Neural cell (in vitro differentiated cells): ENCODE results near the gene FCHO2. TPM values are rescaled to one million over a fixed set of nuclear protein-coding genes. Genes with fewer than 3 reads are reported as not detected.

Experiments
- H2AFZ ChIP-seq: fragments of 200-600, 300-800 bp; sonication (generic), shearing (Covaris generic); 2 replicates; pipeline ENCODE4 v1.6.0; 2014; ENCODE audit warnings: low read depth, mild to moderate bottlenecking, antibody characterized with exemption, low read length, moderate library complexity
- H3F3A ChIP-seq: fragments of 200-600 bp; shearing (Covaris generic); 2 replicates; pipeline ENCODE4 v1.6.1; 2016; ENCODE audit warnings: mild to moderate bottlenecking, moderate library complexity, mixed read lengths, antibody characterized with exemption, low read length; ENCODE audit not compliant: insufficient read depth, poor library complexity, severe bottlenecking
- H3K27ac ChIP-seq: fragments of 200-600, 300-800 bp; sonication (generic), shearing (Covaris generic); 2 replicates; pipeline ENCODE4 v1.5.1; 2014; ENCODE audit warnings: mild to moderate bottlenecking, low read length, moderate library complexity
- H3K27me3 ChIP-seq: fragments of 300-800, 200-600 bp; sonication (generic), shearing (Covaris generic); 2 replicates; pipeline ENCODE4 v1.6.0; 2014; ENCODE audit warnings: mild to moderate bottlenecking, low read depth, low read length, moderate library complexity; ENCODE audit not compliant: insufficient read depth
- H3K36me3 ChIP-seq: fragments of 300-800, 200-600 bp; sonication (generic), shearing (Covaris generic); 2 replicates; pipeline ENCODE4 v1.5.1; 2014; ENCODE audit warnings: mild to moderate bottlenecking, antibody characterized with exemption, low read length, moderate library complexity; ENCODE audit not compliant: insufficient read depth
- H3K4me2 ChIP-seq: fragments of 300-800, 200-600 bp; sonication (generic), shearing (Covaris generic); 2 replicates; pipeline ENCODE4 v1.6.0; 2014; ENCODE audit warnings: mild to moderate bottlenecking, low read length
- H3K4me3 ChIP-seq: fragments of 300-800, 200-600 bp; sonication (generic), shearing (Covaris generic); 2 replicates; pipeline ENCODE4 v1.5.1; 2014; ENCODE audit warnings: mild to moderate bottlenecking, low read length, moderate library complexity
- H3K79me2 ChIP-seq: fragments of 200-600 bp; shearing (Covaris generic); replicated peaks from 2 replicates; pipeline ENCODE4 v1.6.0; 2014; ENCODE audit warnings: mild to moderate bottlenecking, low read length, moderate library complexity; ENCODE audit not compliant: insufficient read depth
- H3K9ac ChIP-seq: fragments of 300-800, 200-600 bp; sonication (generic), shearing (Covaris generic); 2 replicates; pipeline ENCODE4 v1.6.1; 2016; ENCODE audit warnings: mild to moderate bottlenecking, low read length, mixed read lengths
- H3K9me2 ChIP-seq: fragments of 200-600 bp; shearing (Covaris generic); 2 replicates; pipeline ENCODE4 v1.6.1; 2016; ENCODE audit warnings: mild to moderate bottlenecking, low read length, mixed read lengths; ENCODE audit not compliant: insufficient read depth
- H3K9me3 ChIP-seq: fragments of 200-600, 300-800 bp; sonication (generic), shearing (Covaris generic); 2 replicates; pipeline ENCODE4 v1.6.1; 2016; ENCODE audit warnings: mild to moderate bottlenecking, mixed run types, low read length, moderate library complexity, mixed read lengths
- H4K20me1 ChIP-seq: fragments of 200-600 bp; shearing (Covaris generic); 2 replicates; pipeline ENCODE4 v1.6.1; 2016; ENCODE audit warnings: mild to moderate bottlenecking, mixed run types; ENCODE audit not compliant: insufficient read depth
- EP300 ChIP-seq: fragments of 450-650 bp; conservative IDR thresholded peaks from 2 replicates; pipeline ENCODE4 v1.6.1; 2014; ENCODE audit warnings: antibody characterized with exemption, mild to moderate bottlenecking, moderate library complexity; ENCODE audit not compliant: poor library complexity, severe bottlenecking
- EZH2 ChIP-seq: fragments of 200-600, 300-800 bp; shearing (Covaris generic), sonication (generic); IDR thresholded peaks from 2 replicates; pipeline ENCODE4 v1.6.1; 2014; ENCODE audit warnings: antibody characterized with exemption, low read length, borderline replicate concordance, mild to moderate bottlenecking; ENCODE audit not compliant: insufficient read depth, poor library complexity, severe bottlenecking
- MXI1 ChIP-seq: fragments of 450-650 bp; conservative IDR thresholded peaks from 2 replicates; pipeline ENCODE4 v1.6.1; 2014; ENCODE audit warnings: antibody characterized with exemption, mild to moderate bottlenecking; ENCODE audit not compliant: poor library complexity, severe bottlenecking
- POLR2AphosphoS5 ChIP-seq: IDR thresholded peaks from 2 replicates; pipeline ENCODE4 v1.6.1; 2012
- RAD21 ChIP-seq: fragments of 450-650 bp; conservative IDR thresholded peaks from 2 replicates; pipeline ENCODE4 v1.6.1; 2014; ENCODE audit warnings: antibody characterized with exemption, mild to moderate bottlenecking, moderate library complexity
- REST ChIP-seq: IDR thresholded peaks from 2 replicates; pipeline ENCODE4 v1.6.1; 2012; ENCODE audit warnings: borderline replicate concordance
- SMC3 ChIP-seq: fragments of 450-650 bp; conservative IDR thresholded peaks from 2 replicates; pipeline ENCODE4 v1.6.1; 2014; ENCODE audit warnings: antibody characterized with exemption, mild to moderate bottlenecking, moderate library complexity; ENCODE audit not compliant: poor library complexity
- TAF1 ChIP-seq: IDR thresholded peaks from 2 replicates; pipeline ENCODE4 v1.6.1; 2012; ENCODE audit warnings: low read depth
- polyA plus RNA-seq: library from polyadenylated mRNA; depleted of rRNA; stranded (reverse); fragments of >200 nt; gene quantifications from 2 replicates; pipeline ENCODE4 v1.2.3, GENCODE V29; 2014
- TF ChIP-seq, protein P1 (sequence below): fragments of 450-650 bp; IDR thresholded peaks from 2 replicates; pipeline ENCODE4 v1.5.1; 2014; ENCODE audit warnings: antibody characterized with exemption, mild to moderate bottlenecking, moderate library complexity; ENCODE audit not compliant: poor library complexity, severe bottlenecking

The FCHO2 gene
- polyA plus RNA-seq, 1 donor from 2014 or later = 24.3 TPM

GRCh38 chr5:73139485-73139884 is 183.6 kb downstream of the FCHO2 start:
- Histone ChIP-seq H3K9me2 (no peaks in the 10 kb centered on the region), H3K36me3 (no peaks in the 10 kb centered on the region), H3F3A (no peaks in the 10 kb centered on the region), H3K79me2 (no peaks in the 10 kb centered on the region), H3K4me3 (no peak overlapping the region), H2AFZ (no peak overlapping the region), H3K4me2 (no peak overlapping the region), H4K20me1 (no peaks in the 10 kb centered on the region), H3K9ac (no peak overlapping the region), H3K27ac (no peak overlapping the region), H3K27me3 (no peaks in the 10 kb centered on the region), H3K9me3 (no peaks in the 10 kb centered on the region)
- TF ChIP-seq EZH2 (no peak), TAF1 (no peak), SMC3 (no peak), REST (no peak), MXI1 (no peak), EP300 (no peak), RAD21 (no peak), POLR2AphosphoS5 (no peak)
- TF ChIP-seq, protein P1, sequence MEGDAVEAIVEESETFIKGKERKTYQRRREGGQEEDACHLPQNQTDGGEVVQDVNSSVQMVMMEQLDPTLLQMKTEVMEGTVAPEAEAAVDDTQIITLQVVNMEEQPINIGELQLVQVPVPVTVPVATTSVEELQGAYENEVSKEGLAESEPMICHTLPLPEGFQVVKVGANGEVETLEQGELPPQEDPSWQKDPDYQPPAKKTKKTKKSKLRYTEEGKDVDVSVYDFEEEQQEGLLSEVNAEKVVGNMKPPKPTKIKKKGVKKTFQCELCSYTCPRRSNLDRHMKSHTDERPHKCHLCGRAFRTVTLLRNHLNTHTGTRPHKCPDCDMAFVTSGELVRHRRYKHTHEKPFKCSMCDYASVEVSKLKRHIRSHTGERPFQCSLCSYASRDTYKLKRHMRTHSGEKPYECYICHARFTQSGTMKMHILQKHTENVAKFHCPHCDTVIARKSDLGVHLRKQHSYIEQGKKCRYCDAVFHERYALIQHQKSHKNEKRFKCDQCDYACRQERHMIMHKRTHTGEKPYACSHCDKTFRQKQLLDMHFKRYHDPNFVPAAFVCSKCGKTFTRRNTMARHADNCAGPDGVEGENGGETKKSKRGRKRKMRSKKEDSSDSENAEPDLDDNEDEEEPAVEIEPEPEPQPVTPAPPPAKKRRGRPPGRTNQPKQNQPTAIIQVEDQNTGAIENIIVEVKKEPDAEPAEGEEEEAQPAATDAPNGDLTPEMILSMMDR = no peak

Other genes with a start within 250 kb of the FCHO2 start
- 87.5 and 103 TPM in 2 replicates for gene TNPO1, start 139.4 kb upstream of the FCHO2 start, polyA plus RNA-seq
- gene TMEM171, start 164.5 kb downstream of the FCHO2 start, polyA plus RNA-seq = not detected in 2 replicates
- not detected in 2 replicates for gene TMEM174, start 217.2 kb downstream of the FCHO2 start, polyA plus RNA-seq